PC-9 (cell line): ENCODE data around the gene NFKBIB. TPM values are rescaled to one million over a fixed set of nuclear protein-coding genes. Genes with fewer than 3 reads are reported as not detected.
"Not testable (repeated sequence)": the region's sequence is repeated elsewhere in the genome, so short reads cannot be mapped to it uniquely, and the experiment has no call there.

Experiments used
- BruUV-seq: library from RNA; stranded (reverse); fragments of 400-500 nt; replicated peaks from 2 replicates; lab custom pipeline; 2021; lab: Mats Ljungman, UMichigan
- CTCF ChIA-PET: fragments of 300-600 bp; sonication (Branson Sonifier 250); formaldehyde crosslinking; loops from one replicate; lab custom pipeline; 2022; ENCODE audit warnings: antibody characterized with exemption; lab: Charles Lee
- POLR2A ChIA-PET: fragments of 300-600 bp; sonication (Branson Sonifier 250); formaldehyde crosslinking; loops from one replicate; lab custom pipeline; 2022; ENCODE audit warnings: antibody characterized with exemption; ENCODE audit not compliant: unreplicated experiment; lab: Charles Lee
- DNase-seq, 2 experiments: peaks; one replicate each; pipeline versions ENCODE4 v3.0.0 to v3.0.0-alpha.2; 2015 to 2022; ENCODE audit warnings: mixed read lengths in 1 of 2
- H2AFZ ChIP-seq: fragments of 200-600 bp; sonication (generic); 2 replicates; pipeline ENCODE4 v1.8.1; 2017; ENCODE audit warnings: antibody characterized with exemption
- H3F3A ChIP-seq: fragments of 200-600 bp; sonication (generic); 2 replicates; pipeline ENCODE4 v1.8.1; 2017; ENCODE audit warnings: antibody characterized with exemption, mild to moderate bottlenecking, low read depth; ENCODE audit not compliant: insufficient read depth
- H3K27ac ChIP-seq: fragments of 200-600 bp; sonication (generic); 2 replicates; pipeline ENCODE4 v1.6.1; 2016; ENCODE audit warnings: mixed run types
- H3K27me3 ChIP-seq: fragments of 200-600 bp; sonication (generic); 2 replicates; pipeline ENCODE4 v1.6.1; 2016; ENCODE audit warnings: low read depth, mixed run types; ENCODE audit not compliant: insufficient read depth
- H3K36me3 ChIP-seq: fragments of 200-600 bp; sonication (generic); 2 replicates; pipeline ENCODE4 v1.6.1; 2016; ENCODE audit warnings: low read depth, mixed run types
- H3K4me1 ChIP-seq: fragments of 200-600 bp; sonication (generic); replicated peaks from 2 replicates; pipeline ENCODE4 v1.6.1; 2016; ENCODE audit warnings: mixed run types; ENCODE audit not compliant: insufficient read depth
- H3K4me2 ChIP-seq: fragments of 200-600 bp; sonication (generic); 2 replicates; pipeline ENCODE4 v1.6.1; 2017; ENCODE audit warnings: mixed run types
- H3K4me3 ChIP-seq: fragments of 200-600 bp; sonication (generic); 2 replicates; pipeline ENCODE4 v1.6.1; 2016; ENCODE audit warnings: mixed run types
- H3K79me2 ChIP-seq: fragments of 200-600 bp; sonication (generic); 2 replicates; pipeline ENCODE4 v1.6.1; 2017; ENCODE audit warnings: low read depth, mixed run types
- H3K9me2 ChIP-seq: fragments of 200-600 bp; sonication (generic); 2 replicates; pipeline ENCODE4 v1.8.1; 2017; ENCODE audit warnings: mild to moderate bottlenecking; ENCODE audit not compliant: insufficient read depth
- H3K9me3 ChIP-seq: fragments of 200-600 bp; sonication (generic); 2 replicates; pipeline ENCODE4 v1.8.1; 2016; ENCODE audit warnings: low read depth; ENCODE audit not compliant: insufficient read depth
- H4K20me1 ChIP-seq: fragments of 200-600 bp; sonication (generic); 2 replicates; pipeline ENCODE4 v1.8.1; 2017; ENCODE audit not compliant: insufficient read depth
- CTCF ChIP-seq: fragments of 200-600 bp; sonication (generic); conservative IDR thresholded peaks from 2 replicates; pipeline ENCODE4 v1.6.1; 2017; ENCODE audit warnings: mixed run types, antibody characterized with exemption, mild to moderate bottlenecking, moderate library complexity
- EZH2 ChIP-seq: fragments of 200-600 bp; sonication (generic); IDR thresholded peaks from 2 replicates; pipeline ENCODE4 v1.8.0; 2017; ENCODE audit warnings: antibody characterized with exemption, low read depth
- intact Hi-C: fragments of 100-400 bp; cut with micrococcal nuclease; formaldehyde crosslinking; loops from one replicate; pipeline ENCODE4 v1.10.0; 2022; ENCODE audit not compliant: unreplicated experiment
- total RNA-seq: library from RNA; stranded (reverse); gene quantifications from 2 replicates; pipeline ENCODE4 v1.2.3, GENCODE V29; 2021

The NFKBIB gene
- total RNA-seq, 1 experiment from 2014 or later, result 21.6 TPM

GRCh38 chr19:38856813-38857212 is 43.0 kb upstream of the NFKBIB start:
- H3K36me3 ChIP-seq, result no peaks in the 10 kb centered on the region
- BruUV-seq, result no TSS peak
- ChIA-PET POLR2A (no interaction called here), CTCF (interaction anchor here (0.7 kb wide), 1 partner anchor 37 kb away, joined by 6 read pairs; no protein-coding TSS in a partner anchor)
- H2AFZ ChIP-seq, result no peak overlapping the region
- no peaks in the 10 kb centered on the region for H4K20me1 ChIP-seq
- no peaks in the 10 kb centered on the region for H3K27me3 ChIP-seq
- intact Hi-C loops, result no loop called here
- no peak for DNase-seq
- peaks cover 19% of the 10 kb centered on the region for H3K4me1 ChIP-seq
- no peaks in the 10 kb centered on the region for H3K9me2 ChIP-seq
- TF ChIP-seq CTCF (no peak), EZH2 (no peak)
- no peak overlapping the region for H3K4me2 ChIP-seq
- no peak overlapping the region for H3K27ac ChIP-seq
- peaks cover 6% of the 10 kb centered on the region; the same call in 1 of the 2 replicates for H3K79me2 ChIP-seq
- peaks cover 24% of the 10 kb centered on the region; the same call in 1 of the 2 replicates for H3F3A ChIP-seq
- H3K4me3 ChIP-seq, result no peak overlapping the region
- no peaks in the 10 kb centered on the region for H3K9me3 ChIP-seq

- H3K79me2 ChIP-seq, DNase-seq, H3K27me3 ChIP-seq, H2AFZ ChIP-seq, CTCF ChIA-PET, H3K9me2 ChIP-seq, H3K36me3 ChIP-seq, H3K4me2 ChIP-seq, BruUV-seq, H3K4me3 ChIP-seq, H3K9me3 ChIP-seq, H4K20me1 ChIP-seq, H3K27ac ChIP-seq, intact Hi-C loops: not testable (repeated sequence)
- Histone ChIP-seq H3F3A (peaks cover 39% of the 10 kb centered on the region), H3K4me1 (peaks cover 36% of the 10 kb centered on the region)
- POLR2A ChIA-PET, result interaction anchor here (0.7 kb wide), 1 partner anchor 97 kb away, joined by 5 read pairs; no protein-coding TSS in a partner anchor
These were observed 40.1 kb upstream of the NFKBIB start for GRCh38 chr19:38859631-38860204.

- Histone ChIP-seq H3K4me2 (no peak overlapping the region), H3K9me3 (no peaks in the 10 kb centered on the region), H3K27me3 (no peaks in the 10 kb centered on the region), H3K79me2 (no peaks in the 10 kb centered on the region), H3K4me3 (no peak overlapping the region), H3K27ac (no peak overlapping the region), H3K36me3 (no peaks in the 10 kb centered on the region), H3K4me1 (peaks cover 50% of the 10 kb centered on the region), H3K9me2 (no peaks in the 10 kb centered on the region), H3F3A (peaks cover 51% of the 10 kb centered on the region), H4K20me1 (no peaks in the 10 kb centered on the region), H2AFZ (no peak overlapping the region)
- BruUV-seq, result no TSS peak
- no peak for DNase-seq
- TF ChIP-seq CTCF (no peak), EZH2 (no peak)
- POLR2A ChIA-PET, result interaction anchor here (0.6 kb wide), 2 partner anchors 29 to 481 kb away, joined by 4 to 19 read pairs; partner anchors contain the start of genes ECH1 and SAMD4B
- CTCF ChIA-PET, result no interaction called here
- intact Hi-C loops, result no loop called here
These were observed 38.4 kb upstream of the NFKBIB start for GRCh38 chr19:38861368-38861767.
